Sigmoid colon (tissue), 4 donors: Measurements from ENCODE around the gene ARHGAP22.

Experiments
- POLR2A ChIP-seq, 2 donors: fragments of 450-650 bp; IDR thresholded peaks; one replicate each; pipeline ENCODE4 v1.6.1; 2016; ENCODE audit warnings: antibody characterized with exemption in 2 of 2, mild to moderate bottlenecking in 2 of 2, moderate library complexity in 2 of 2
- POLR2AphosphoS5 ChIP-seq, 4 donors: sonication (generic); formaldehyde crosslinking; IDR thresholded peaks; one replicate each; pipeline ENCODE4 v1.6.1; 2017; ENCODE audit warnings: antibody characterized with exemption in 4 of 4

GRCh38 chr10:48636231-48636630 lies 31.4 kb upstream of the ARHGAP22 start:
- TF ChIP-seq POLR2A (IDR thresholded peaks at IDR 0.05) (no peak), POLR2AphosphoS5 (IDR thresholded peaks at IDR 0.05) (no peak)
